Measurements from ENCODE around the gene EDN3. TPM values are rescaled to one million over a fixed set of nuclear protein-coding genes. Genes with fewer than 3 reads are reported as not detected.

The EDN3 gene
- total RNA-seq, 1 experiment from 2014 or later, result 41.8 TPM

DNA sequence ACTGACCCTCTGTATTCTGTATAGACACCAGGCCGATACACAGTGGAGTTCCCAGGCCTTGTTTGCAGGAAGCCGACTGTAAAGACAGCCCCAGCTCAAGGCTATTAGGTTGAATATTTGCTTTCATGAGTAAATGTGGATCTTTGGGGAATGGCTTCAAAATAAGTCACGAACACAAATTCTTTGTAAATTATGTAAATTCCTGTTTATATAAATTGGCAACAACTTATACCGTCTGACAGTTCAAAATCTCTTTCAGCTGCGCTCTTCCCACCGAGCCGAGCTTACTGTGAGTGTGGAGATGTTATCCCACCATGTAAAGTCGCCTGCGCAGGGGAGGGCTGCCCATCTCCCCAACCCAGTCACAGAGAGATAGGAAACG, 24.7 kb downstream of the EDN3 start:
- no peaks in the 10 kb centered on the region for H3K9me3 ChIP-seq
- no peaks in the 10 kb centered on the region for H3K4me1 ChIP-seq
- Mint-ChIP-seq H3K9me3 (ENCODE audit: unreplicated experiment) (no peaks in the 10 kb centered on the region), H3K27ac (ENCODE audit: unreplicated experiment) (no peak overlapping the region), H3K36me3 (ENCODE audit: insufficient read depth, unreplicated experiment) (no peaks in the 10 kb centered on the region), H3K27me3 (ENCODE audit: insufficient read depth, unreplicated experiment) (peaks cover 7% of the 10 kb centered on the region), H3K4me1 (ENCODE audit: low read depth, unreplicated experiment) (no peaks in the 10 kb centered on the region), H3K4me3 (ENCODE audit: unreplicated experiment) (no peak overlapping the region)
- intact Hi-C loops (cut with micrococcal nuclease; ENCODE audit: unreplicated experiment), result no loop called here
- DNase-seq, result no peak
- no TSS peak for BruUV-seq (replicated peaks)
- 0 out of 2 replicates have a peak, but pooled peaks cover 1% of the 10 kb centered on the region for H3K27me3 ChIP-seq (replicated peaks; ENCODE audit: control insufficient read depth, insufficient read depth, low read length)
- no peak overlapping the region for H3K4me3 ChIP-seq (ENCODE audit: low read depth, low read length)
- POLR2A ChIA-PET, result no interaction called here
- H3K36me3 ChIP-seq (ENCODE audit: control insufficient read depth, insufficient read depth, low read length), result no peaks in the 10 kb centered on the region
- TF ChIP-seq, protein P1, sequence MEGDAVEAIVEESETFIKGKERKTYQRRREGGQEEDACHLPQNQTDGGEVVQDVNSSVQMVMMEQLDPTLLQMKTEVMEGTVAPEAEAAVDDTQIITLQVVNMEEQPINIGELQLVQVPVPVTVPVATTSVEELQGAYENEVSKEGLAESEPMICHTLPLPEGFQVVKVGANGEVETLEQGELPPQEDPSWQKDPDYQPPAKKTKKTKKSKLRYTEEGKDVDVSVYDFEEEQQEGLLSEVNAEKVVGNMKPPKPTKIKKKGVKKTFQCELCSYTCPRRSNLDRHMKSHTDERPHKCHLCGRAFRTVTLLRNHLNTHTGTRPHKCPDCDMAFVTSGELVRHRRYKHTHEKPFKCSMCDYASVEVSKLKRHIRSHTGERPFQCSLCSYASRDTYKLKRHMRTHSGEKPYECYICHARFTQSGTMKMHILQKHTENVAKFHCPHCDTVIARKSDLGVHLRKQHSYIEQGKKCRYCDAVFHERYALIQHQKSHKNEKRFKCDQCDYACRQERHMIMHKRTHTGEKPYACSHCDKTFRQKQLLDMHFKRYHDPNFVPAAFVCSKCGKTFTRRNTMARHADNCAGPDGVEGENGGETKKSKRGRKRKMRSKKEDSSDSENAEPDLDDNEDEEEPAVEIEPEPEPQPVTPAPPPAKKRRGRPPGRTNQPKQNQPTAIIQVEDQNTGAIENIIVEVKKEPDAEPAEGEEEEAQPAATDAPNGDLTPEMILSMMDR (IDR thresholded peaks at IDR 0.05; ENCODE audit: insufficient read depth in 1 of 2, low read depth in 1 of 2, low read length in 1 of 2, severe bottlenecking in 1 of 2, unreplicated experiment in 1 of 2), result no peak
- CTCF ChIA-PET, result no interaction called here

- no peaks in the 10 kb centered on the region for H3K9me3 ChIP-seq
- CTCF ChIA-PET, result no interaction called here
- TF ChIP-seq, protein P1 (IDR thresholded peaks at IDR 0.05; ENCODE audit: insufficient read depth in 1 of 2, low read depth in 1 of 2, low read length in 1 of 2, severe bottlenecking in 1 of 2, unreplicated experiment in 1 of 2), result no peak
- Mint-ChIP-seq H3K4me3 (ENCODE audit: unreplicated experiment) (no peak overlapping the region), H3K27me3 (ENCODE audit: insufficient read depth, unreplicated experiment) (peaks cover 9% of the 10 kb centered on the region), H3K4me1 (ENCODE audit: low read depth, unreplicated experiment) (peaks cover 2% of the 10 kb centered on the region), H3K27ac (ENCODE audit: unreplicated experiment) (no peak overlapping the region), H3K9me3 (ENCODE audit: unreplicated experiment) (no peaks in the 10 kb centered on the region), H3K36me3 (ENCODE audit: insufficient read depth, unreplicated experiment) (no peaks in the 10 kb centered on the region)
- no TSS peak for BruUV-seq (replicated peaks)
- H3K36me3 ChIP-seq (ENCODE audit: control insufficient read depth, insufficient read depth, low read length), result no peaks in the 10 kb centered on the region
- POLR2A ChIA-PET, result no interaction called here
- peaks cover under 1% of the 10 kb centered on the region; the same call in 1 of the 2 replicates for H3K4me1 ChIP-seq
- no peak overlapping the region for H3K4me3 ChIP-seq (ENCODE audit: low read depth, low read length)
- 0 out of 2 replicates have a peak, but pooled peaks cover 1% of the 10 kb centered on the region for H3K27me3 ChIP-seq (replicated peaks; ENCODE audit: control insufficient read depth, insufficient read depth, low read length)
- DNase-seq, result no peak
- intact Hi-C loops (cut with micrococcal nuclease; ENCODE audit: unreplicated experiment), result no loop called here
Measured at GRCh38 chr20:59326188-59326587, 25.8 kb downstream of the EDN3 start.

DNA sequence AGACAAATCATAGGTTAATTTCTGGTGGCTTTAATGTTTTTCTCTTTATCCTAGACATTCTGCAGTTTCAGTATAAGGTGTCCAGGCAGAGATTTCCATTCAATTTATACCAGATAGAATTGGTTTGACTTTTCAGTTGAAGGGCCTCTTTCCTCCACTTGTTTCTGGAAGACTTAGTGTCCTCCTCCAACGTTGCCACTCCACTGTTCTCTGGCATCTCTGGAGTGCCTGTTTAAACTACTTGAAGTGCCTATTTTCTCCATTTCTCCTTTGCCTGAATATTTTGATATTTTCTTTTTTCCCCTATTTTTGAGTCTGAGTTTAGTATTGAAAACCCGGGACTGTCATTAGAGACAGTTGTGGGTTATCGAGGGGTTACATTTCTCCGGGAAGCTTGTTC, 27.7 kb downstream of the EDN3 start:
- Histone ChIP-seq H3K27me3 (replicated peaks; ENCODE audit: control insufficient read depth, insufficient read depth, low read length) (0 out of 2 replicates have a peak, but pooled peaks cover 1% of the 10 kb centered on the region), H3K9me3 (no peaks in the 10 kb centered on the region), H3K36me3 (ENCODE audit: control insufficient read depth, insufficient read depth, low read length) (no peaks in the 10 kb centered on the region), H3K4me1 (peaks cover 9% of the 10 kb centered on the region; the same call in 1 of the 2 replicates), H3K4me3 (ENCODE audit: low read depth, low read length) (no peak overlapping the region)
- no TSS peak for BruUV-seq (replicated peaks)
- Mint-ChIP-seq H3K4me3 (ENCODE audit: unreplicated experiment) (no peak overlapping the region), H3K27me3 (ENCODE audit: insufficient read depth, unreplicated experiment) (peaks cover 18% of the 10 kb centered on the region), H3K9me3 (ENCODE audit: unreplicated experiment) (no peaks in the 10 kb centered on the region), H3K27ac (ENCODE audit: unreplicated experiment) (no peak overlapping the region), H3K4me1 (ENCODE audit: low read depth, unreplicated experiment) (peaks cover 10% of the 10 kb centered on the region), H3K36me3 (ENCODE audit: insufficient read depth, unreplicated experiment) (no peaks in the 10 kb centered on the region)
- ChIA-PET CTCF (no interaction called here), POLR2A (no interaction called here)
- intact Hi-C loops (cut with micrococcal nuclease; ENCODE audit: unreplicated experiment), result no loop called here
- TF ChIP-seq, protein P1 (IDR thresholded peaks at IDR 0.05; ENCODE audit: insufficient read depth in 1 of 2, low read depth in 1 of 2, low read length in 1 of 2, severe bottlenecking in 1 of 2, unreplicated experiment in 1 of 2), result no peak
- no peak for DNase-seq
